GM12875 (cell line): ENCODE data around the gene CAPN9.

Source experiments
- H3K4me3 ChIP-seq: one replicate; pipeline ENCODE4 v1.5.1; 2011; ENCODE audit warnings: low read depth, low read length, control low read depth
- TF ChIP-seq, protein P1 (sequence below): IDR thresholded peaks from 2 replicates; pipeline ENCODE4 v1.5.1; 2011; ENCODE audit warnings: low read depth, mild to moderate bottlenecking, control low read depth, inconsistent platforms, low read length, moderate library complexity, borderline replicate concordance; ENCODE audit not compliant: insufficient read depth

CAPN9 gene

DNA sequence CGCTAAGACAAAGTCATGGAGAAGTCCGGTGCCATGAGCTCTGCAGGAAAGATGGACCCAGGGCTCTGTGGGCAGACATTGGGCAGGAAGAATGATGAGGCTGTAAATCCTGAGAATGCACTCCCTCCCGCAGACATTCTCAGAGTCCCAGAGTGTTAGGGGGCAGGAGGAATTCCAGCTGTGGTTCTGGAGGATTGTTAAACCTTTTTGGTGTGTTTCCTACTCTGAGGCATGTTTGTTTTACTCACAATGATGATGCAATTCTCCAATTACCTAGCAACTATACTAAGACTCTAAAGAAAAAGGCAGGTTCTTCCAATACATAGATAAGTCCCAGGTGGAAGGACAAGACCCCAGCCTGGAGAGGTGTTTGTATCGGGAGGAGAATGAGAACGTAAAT is 2.8 kb upstream of the CAPN9 start:
- no peak overlapping the region for H3K4me3 ChIP-seq
- TF ChIP-seq, protein P1, sequence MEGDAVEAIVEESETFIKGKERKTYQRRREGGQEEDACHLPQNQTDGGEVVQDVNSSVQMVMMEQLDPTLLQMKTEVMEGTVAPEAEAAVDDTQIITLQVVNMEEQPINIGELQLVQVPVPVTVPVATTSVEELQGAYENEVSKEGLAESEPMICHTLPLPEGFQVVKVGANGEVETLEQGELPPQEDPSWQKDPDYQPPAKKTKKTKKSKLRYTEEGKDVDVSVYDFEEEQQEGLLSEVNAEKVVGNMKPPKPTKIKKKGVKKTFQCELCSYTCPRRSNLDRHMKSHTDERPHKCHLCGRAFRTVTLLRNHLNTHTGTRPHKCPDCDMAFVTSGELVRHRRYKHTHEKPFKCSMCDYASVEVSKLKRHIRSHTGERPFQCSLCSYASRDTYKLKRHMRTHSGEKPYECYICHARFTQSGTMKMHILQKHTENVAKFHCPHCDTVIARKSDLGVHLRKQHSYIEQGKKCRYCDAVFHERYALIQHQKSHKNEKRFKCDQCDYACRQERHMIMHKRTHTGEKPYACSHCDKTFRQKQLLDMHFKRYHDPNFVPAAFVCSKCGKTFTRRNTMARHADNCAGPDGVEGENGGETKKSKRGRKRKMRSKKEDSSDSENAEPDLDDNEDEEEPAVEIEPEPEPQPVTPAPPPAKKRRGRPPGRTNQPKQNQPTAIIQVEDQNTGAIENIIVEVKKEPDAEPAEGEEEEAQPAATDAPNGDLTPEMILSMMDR: no peak

- TF ChIP-seq, protein P1: no peak
- H3K4me3 ChIP-seq: no peak overlapping the region
Observed at GRCh38 chr1:230745071-230745470, 2.1 kb upstream of the CAPN9 start.

GRCh38 chr1:230746617-230747016 is 571 bp upstream of the CAPN9 start:
- TF ChIP-seq, protein P1: no peak
- H3K4me3 ChIP-seq: no peak overlapping the region

- TF ChIP-seq, protein P1: no peak
- no peak overlapping the region for H3K4me3 ChIP-seq
Observed at GRCh38 chr1:230747890-230748800, 957 bp downstream of the CAPN9 start.

- no peak overlapping the region for H3K4me3 ChIP-seq
- TF ChIP-seq, protein P1: no peak
Observed at GRCh38 chr1:230749150-230749549, 2.0 kb downstream of the CAPN9 start.

- no peak overlapping the region for H3K4me3 ChIP-seq
- TF ChIP-seq, protein P1: no peak
Observed at GRCh38 chr1:230749635-230750034, 2.4 kb downstream of the CAPN9 start.

DNA sequence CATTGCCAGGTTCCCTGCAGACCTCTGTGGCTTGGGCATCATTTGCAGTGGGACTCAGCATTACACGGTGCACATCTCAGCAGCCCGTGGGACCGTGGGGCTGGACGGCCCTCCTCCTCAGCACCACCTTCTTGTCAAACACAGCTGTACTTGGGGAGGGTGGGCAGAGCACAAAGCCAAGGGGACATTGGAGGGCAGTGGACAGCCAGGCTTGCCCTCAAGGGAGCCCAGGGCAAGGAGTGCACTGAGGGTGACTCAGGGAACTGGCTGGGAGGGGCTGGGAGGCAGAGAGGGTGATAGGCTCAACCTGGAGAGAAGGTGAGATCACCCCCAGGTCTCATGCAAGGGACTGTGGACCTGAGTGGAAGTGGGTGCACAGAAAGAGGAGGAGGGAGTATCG is 3.4 kb downstream of the CAPN9 start:
- no peak overlapping the region for H3K4me3 ChIP-seq
- TF ChIP-seq, protein P1: no peak
